ENCODE results near the gene APLP1.

DNA sequence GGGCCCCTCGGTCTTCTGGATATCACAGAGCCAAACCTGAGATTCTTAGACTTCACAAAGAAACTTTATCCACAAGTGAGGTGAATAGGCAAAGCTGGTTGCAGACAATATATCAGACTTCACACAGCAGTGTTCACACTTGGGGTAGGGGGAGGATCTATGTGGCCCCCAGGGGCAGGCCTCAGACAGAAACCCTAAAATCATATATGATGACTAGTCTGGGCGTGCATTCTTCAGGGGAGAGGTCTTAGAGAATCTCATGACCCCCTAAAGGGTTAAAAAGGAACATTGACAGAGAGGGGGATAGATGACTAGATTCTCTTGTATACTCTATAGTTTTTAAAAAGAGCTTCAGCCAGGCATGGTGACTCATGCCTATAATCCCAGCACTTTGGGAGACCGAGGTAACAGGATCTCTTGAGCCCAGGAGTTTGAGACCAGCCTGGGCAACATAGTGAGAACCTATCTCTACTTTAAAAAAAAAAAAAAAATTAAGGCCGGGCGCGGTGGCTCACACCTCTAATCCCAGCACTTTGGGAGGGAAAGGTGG, 36.9 kb downstream of the APLP1 start:
- TF ChIP-seq EZH2 (IDR thresholded peaks at IDR 0.05; ENCODE audit: insufficient read depth, poor library complexity, severe bottlenecking), result no peak
- no peak for TF ChIP-seq EZH2phosphoT487 (IDR thresholded peaks at IDR 0.05; ENCODE audit: insufficient read depth, low read depth)

Measured in GM23248 (cell line).